Measurements from ENCODE around the gene TRDN. TPM values are rescaled to one million over a fixed set of nuclear protein-coding genes. Genes with fewer than 3 reads are reported as not detected.
"Not testable (repeated sequence)": the region's sequence is repeated elsewhere in the genome, so short reads cannot be mapped to it uniquely, and the experiment has no call there.

Gene TRDN
- total RNA-seq, 4 donors from 2014 or later = not detected

DNA sequence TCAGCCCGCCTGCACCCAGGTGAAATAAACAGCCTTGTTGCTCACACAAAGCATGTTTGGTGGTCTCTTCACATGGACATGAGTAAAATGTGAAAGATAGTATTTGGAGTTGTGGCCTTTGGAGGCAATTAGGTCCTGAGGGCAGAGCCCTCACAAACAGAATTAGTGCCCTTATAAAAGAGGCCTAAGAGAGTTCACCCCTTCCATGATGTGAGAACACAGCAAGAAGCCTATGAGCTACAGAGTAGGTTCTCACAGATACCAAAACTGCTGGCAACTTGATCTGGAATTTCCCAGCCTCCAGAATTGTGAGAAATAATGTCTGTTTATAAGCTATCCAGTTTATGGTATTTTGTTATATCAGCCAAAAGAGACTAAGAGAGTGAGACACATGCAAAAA, 74.5 kb downstream of the TRDN start:
- WGBS, 2 donors = 96 to 100% methylated on average over 1 of the region's 1 CpG
- Histone ChIP-seq H3K4me3 (replicated peaks in 1 of 3) (no peak overlapping the region), H3K27ac (no peak overlapping the region), H3K36me3 (no peaks in the 10 kb centered on the region), H3K9me3 (no peaks in the 10 kb centered on the region), H3K4me1 (no peaks in the 10 kb centered on the region), H3K27me3 (no peaks in the 10 kb centered on the region)
- TF ChIP-seq, protein P1, sequence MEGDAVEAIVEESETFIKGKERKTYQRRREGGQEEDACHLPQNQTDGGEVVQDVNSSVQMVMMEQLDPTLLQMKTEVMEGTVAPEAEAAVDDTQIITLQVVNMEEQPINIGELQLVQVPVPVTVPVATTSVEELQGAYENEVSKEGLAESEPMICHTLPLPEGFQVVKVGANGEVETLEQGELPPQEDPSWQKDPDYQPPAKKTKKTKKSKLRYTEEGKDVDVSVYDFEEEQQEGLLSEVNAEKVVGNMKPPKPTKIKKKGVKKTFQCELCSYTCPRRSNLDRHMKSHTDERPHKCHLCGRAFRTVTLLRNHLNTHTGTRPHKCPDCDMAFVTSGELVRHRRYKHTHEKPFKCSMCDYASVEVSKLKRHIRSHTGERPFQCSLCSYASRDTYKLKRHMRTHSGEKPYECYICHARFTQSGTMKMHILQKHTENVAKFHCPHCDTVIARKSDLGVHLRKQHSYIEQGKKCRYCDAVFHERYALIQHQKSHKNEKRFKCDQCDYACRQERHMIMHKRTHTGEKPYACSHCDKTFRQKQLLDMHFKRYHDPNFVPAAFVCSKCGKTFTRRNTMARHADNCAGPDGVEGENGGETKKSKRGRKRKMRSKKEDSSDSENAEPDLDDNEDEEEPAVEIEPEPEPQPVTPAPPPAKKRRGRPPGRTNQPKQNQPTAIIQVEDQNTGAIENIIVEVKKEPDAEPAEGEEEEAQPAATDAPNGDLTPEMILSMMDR (IDR thresholded peaks at IDR 0.05) = no peak
- no peak for TF ChIP-seq POLR2A (IDR thresholded peaks at IDR 0.05)
- intact Hi-C loops (cut with DNase I) = no loop called here
- DNase-seq = no peak

DNA sequence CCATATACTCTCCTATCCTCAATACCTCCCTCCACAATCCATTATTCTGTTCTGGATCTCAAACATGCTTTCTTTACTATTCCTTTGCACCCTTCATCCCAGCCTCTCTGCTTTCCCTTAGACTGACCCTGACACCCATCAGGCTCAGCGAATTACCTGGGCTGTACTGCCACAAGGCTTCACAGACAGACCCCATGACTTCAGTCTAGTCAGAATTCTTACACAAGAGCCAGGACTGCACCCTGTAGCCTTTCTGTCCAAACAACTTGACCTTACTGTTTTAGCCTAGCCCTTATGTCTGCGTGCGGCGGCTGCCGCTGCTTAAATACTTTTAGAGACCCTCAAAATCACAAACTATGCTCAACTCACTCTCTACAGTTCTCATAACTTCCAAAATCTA, 76.9 kb downstream of the TRDN start:
- H3K36me3 ChIP-seq; H3K4me1 ChIP-seq; DNase-seq; H3K27ac ChIP-seq; H3K9me3 ChIP-seq; intact Hi-C loops (cut with DNase I); H3K27me3 ChIP-seq; H3K4me3 ChIP-seq (replicated peaks in 1 of 3): not testable (repeated sequence)
- 77 to 88% methylated on average over 5 of the region's 5 CpGs for WGBS, 2 donors

DNA sequence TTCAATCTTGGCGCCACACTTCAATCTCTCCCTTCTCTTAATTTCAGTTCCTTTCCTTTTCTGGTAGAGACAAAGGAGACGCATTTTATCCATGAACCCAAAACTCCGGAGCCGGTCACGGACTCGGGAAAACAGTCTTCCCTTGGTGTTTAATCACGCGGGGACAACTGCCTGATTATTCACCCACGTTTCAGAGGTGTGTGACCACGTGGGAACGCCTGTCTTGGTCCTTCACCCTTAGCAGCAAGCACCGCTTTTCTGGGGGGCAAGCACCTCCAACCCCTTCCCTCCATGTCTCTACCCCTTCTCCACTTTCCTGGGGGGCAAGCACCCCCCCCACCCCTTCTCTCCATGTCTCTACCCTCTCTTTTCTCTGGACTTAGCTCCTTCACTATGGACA, 79.3 kb downstream of the TRDN start:
- not testable (repeated sequence) for H3K36me3 ChIP-seq

DNA sequence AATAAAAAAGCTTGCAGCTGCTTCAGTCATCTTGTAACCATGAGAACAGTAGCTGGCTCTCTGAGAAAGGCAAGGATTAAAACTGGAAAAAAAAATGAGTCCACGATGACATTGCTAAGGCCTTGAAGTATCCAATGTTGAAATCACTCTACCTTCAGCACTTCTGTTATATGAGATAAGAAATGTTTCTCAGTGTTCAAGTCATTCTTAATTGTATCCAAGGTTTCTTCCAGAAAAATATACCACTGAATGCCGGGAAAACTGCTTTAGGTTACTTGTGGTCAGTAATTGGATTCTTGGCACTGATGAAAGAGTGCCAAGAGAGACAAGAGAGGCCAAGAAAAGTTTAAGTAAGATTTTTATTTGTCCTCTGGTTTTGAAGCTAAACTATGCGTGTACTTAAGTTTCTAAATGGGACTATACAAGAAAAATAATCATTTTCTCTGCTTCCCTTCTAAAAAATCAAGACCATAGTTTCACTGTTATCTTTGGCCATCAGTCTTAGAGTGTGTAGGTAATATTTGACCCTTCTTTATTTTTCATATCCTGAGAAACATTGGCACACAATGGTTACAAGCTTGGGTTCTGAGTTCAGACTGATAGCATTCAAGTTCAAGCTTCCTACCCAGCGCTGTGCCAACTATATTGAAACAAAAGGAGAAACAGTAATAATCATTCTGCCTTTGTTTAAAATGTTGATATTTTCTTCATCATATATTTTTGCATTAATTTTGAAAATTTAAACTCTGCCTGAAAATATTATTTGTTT, 84.6 kb downstream of the TRDN start:
- no peaks in the 10 kb centered on the region for H3K9me3 ChIP-seq
- 52 to 53% methylated on average over 4 of the region's 4 CpGs for WGBS, 2 donors
- no peaks in the 10 kb centered on the region for H3K36me3 ChIP-seq
- H3K4me1 ChIP-seq = no peaks in the 10 kb centered on the region
- H3K27me3 ChIP-seq = no peaks in the 10 kb centered on the region
- TF ChIP-seq, protein P1 (IDR thresholded peaks at IDR 0.05) = no peak
- TF ChIP-seq POLR2A (IDR thresholded peaks at IDR 0.05) = no peak
- no peak for DNase-seq
- H3K27ac ChIP-seq = no peak overlapping the region
- no peak overlapping the region for H3K4me3 ChIP-seq (replicated peaks in 1 of 3)
- intact Hi-C loops (cut with DNase I) = no loop called here

More for the DNA sequence above, 79.3 kb downstream of the TRDN start:
- H3K27me3 ChIP-seq; H3K4me3 ChIP-seq (replicated peaks in 1 of 3); intact Hi-C loops (cut with DNase I); H3K9me3 ChIP-seq; H3K27ac ChIP-seq; DNase-seq; H3K4me1 ChIP-seq: not testable (repeated sequence)
- 96% methylated on average over 12 of the region's 12 CpGs for WGBS, 2 donors

DNA sequence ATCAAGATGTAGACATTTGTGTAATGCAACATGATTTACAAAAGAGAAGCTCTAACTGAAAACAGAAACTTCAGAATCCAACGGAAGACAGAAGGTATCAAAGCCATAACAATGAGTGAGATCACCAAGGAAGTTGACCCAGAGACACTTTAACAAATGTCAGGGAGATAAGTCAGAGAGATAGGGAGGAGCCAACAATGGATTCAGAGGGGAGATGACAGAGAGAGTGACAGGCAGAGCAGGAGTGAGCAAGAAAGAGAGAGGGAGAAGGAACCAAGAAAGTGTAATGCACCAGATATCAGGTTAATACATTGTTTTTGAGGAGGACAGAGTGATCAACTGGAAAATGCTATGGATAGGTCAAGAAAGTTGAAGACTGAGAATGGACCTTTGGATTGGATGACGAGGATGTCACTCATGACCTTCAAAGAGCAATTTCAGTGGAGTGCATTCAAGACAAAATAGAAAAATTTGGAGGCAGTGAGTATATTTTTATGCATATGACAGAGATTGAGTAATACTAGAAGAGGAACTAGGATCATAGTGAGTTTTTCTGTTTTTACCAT, 86.6 kb downstream of the TRDN start:
- no peak for DNase-seq
- no peaks in the 10 kb centered on the region for H3K36me3 ChIP-seq
- no peaks in the 10 kb centered on the region for H3K9me3 ChIP-seq
- no peak overlapping the region for H3K4me3 ChIP-seq (replicated peaks in 1 of 3)
- TF ChIP-seq POLR2A (IDR thresholded peaks at IDR 0.05) = no peak
- TF ChIP-seq, protein P1 (IDR thresholded peaks at IDR 0.05) = no peak
- H3K4me1 ChIP-seq = no peaks in the 10 kb centered on the region
- intact Hi-C loops (cut with DNase I) = no loop called here
- H3K27me3 ChIP-seq = no peaks in the 10 kb centered on the region
- H3K27ac ChIP-seq = no peak overlapping the region
- WGBS, 2 donors = 75 to 80% methylated on average over 2 of the region's 2 CpGs

DNA sequence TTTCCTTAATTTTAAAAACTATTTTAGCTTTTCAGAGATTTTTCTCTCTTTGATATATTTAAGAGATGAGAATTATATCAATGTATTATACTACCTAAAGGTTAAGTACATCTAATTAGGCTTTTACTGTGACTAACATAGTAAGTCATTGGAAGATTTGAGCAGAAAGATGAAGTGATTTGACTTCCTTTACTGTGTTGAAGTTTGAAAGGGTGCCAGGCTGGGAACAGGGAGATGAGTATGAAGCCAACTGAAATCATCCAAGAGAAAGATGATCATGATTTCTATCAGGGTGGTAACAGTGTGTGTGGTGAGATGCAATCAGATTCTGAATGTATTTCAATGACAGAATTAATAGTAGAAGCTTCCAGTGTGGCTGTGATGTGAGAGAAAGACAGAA, 87.3 kb downstream of the TRDN start:
- Histone ChIP-seq H3K9me3 (no peaks in the 10 kb centered on the region), H3K27ac (no peak overlapping the region), H3K36me3 (no peaks in the 10 kb centered on the region), H3K4me3 (replicated peaks in 1 of 3) (no peak overlapping the region), H3K4me1 (no peaks in the 10 kb centered on the region), H3K27me3 (no peaks in the 10 kb centered on the region)
- DNase-seq = no peak
- intact Hi-C loops (cut with DNase I) = no loop called here
- TF ChIP-seq, protein P1 (IDR thresholded peaks at IDR 0.05) = no peak
- no peak for TF ChIP-seq POLR2A (IDR thresholded peaks at IDR 0.05)
